Vagina (tissue), 2 donors: ENCODE measurements around the gene DDX56. TPM values are rescaled to one million over a fixed set of nuclear protein-coding genes. Genes with fewer than 3 reads are reported as not detected.

ENCODE experiments used
- DNase-seq, 2 donors: peaks; one replicate each; pipeline ENCODE4 v3.0.0-alpha.2; 2017; ENCODE audit errors: extremely low spot score in 2 of 2
- H3K27ac ChIP-seq: fragments of 200-600 bp; sonication (generic); one replicate; pipeline ENCODE4 v1.5.1; 2019
- H3K27me3 ChIP-seq: fragments of 200-600 bp; sonication (generic); one replicate; pipeline ENCODE4 v1.5.1; 2019
- H3K36me3 ChIP-seq, 2 donors: fragments of 200-600 bp; sonication (generic); one replicate each; pipeline ENCODE4 v1.5.1; 2017 to 2019
- H3K4me1 ChIP-seq: fragments of 200-600 bp; sonication (generic); one replicate; pipeline ENCODE4 v1.5.1; 2019
- H3K4me3 ChIP-seq, 2 donors: fragments of 200-600 bp; sonication (generic); 1 replicate in 1 of 2; 2 replicates in 1 of 2; pipeline ENCODE4 v1.5.1; 2016 to 2019
- H3K9me3 ChIP-seq: fragments of 200-600 bp; sonication (generic); one replicate; pipeline ENCODE4 v1.5.1; 2019
- CTCF ChIP-seq, 3 experiments: fragments of 450-650 bp in 2 of 3; fragments of 200-600 bp in 1 of 3; sonication (generic) in 1 of 3; IDR thresholded peaks; one replicate each; pipeline ENCODE4 v1.5.1; 2017 to 2019; ENCODE audit warnings: antibody characterized with exemption in 3 of 3, mild to moderate bottlenecking in 2 of 3, moderate library complexity in 2 of 3
- POLR2A ChIP-seq, 2 donors: fragments of 450-650 bp; IDR thresholded peaks; one replicate each; pipeline ENCODE4 v1.6.1; 2017; ENCODE audit warnings: antibody characterized with exemption in 2 of 2, mild to moderate bottlenecking in 2 of 2, moderate library complexity in 2 of 2
- POLR2AphosphoS5 ChIP-seq, 2 donors: sonication (generic); formaldehyde crosslinking; IDR thresholded peaks; one replicate each; pipeline ENCODE4 v1.9.0; 2017; ENCODE audit warnings: antibody characterized with exemption in 2 of 2, mild to moderate bottlenecking in 2 of 2, low read depth in 1 of 2; ENCODE audit not compliant: insufficient read depth in 1 of 2
- intact Hi-C: fragments of 100-400 bp; cut with DNase I; formaldehyde crosslinking; loops from one replicate; pipeline ENCODE4 v1.15.1; 2023
- total RNA-seq: library from RNA; depleted of rRNA; stranded (reverse); fragments of >200 nt; gene quantifications from one replicate; pipeline ENCODE4 v1.2.3, GENCODE V29; 2016

DDX56 gene
- total RNA-seq, 1 donor from 2014 or later: 60.2 TPM

- peak within 1 kb of the TSS; percentile 81 to 92 for H3K4me3 ChIP-seq
- H3K27me3 ChIP-seq: no peaks in the 10 kb centered on the region
- no peaks in the 10 kb centered on the region for H3K36me3 ChIP-seq
- no peaks in the 10 kb centered on the region for H3K9me3 ChIP-seq
- DNase-seq: peak; percentile 99
- H3K4me1 ChIP-seq: peaks cover 29% of the 10 kb centered on the region
- intact Hi-C loops: loop anchor here (2.0 kb wide), 1 partner anchor 190 kb away; the partner anchor contains the start of gene PPIA
- peak within 1 kb of the TSS; percentile 99 for H3K27ac ChIP-seq
- TF ChIP-seq CTCF (IDR thresholded peaks at IDR 0.05) (no peak), POLR2AphosphoS5 (IDR thresholded peaks at IDR 0.05; ENCODE audit: insufficient read depth in 1 of 2, low read depth in 1 of 2) (peak; percentile 99 to 100), POLR2A (IDR thresholded peaks at IDR 0.05) (peak in 1 of 2 donors; percentile 94)
Measured at GRCh38 chr7:44606341-44607140, 32.8 kb upstream of the DDX56 start, which contains the start of gene OGDH. OGDH (plus strand) TSS chr7:44606627; CDS start chr7:44624344, 17,717 bp downstream.

- Histone ChIP-seq H3K4me1 (peaks cover 29% of the 10 kb centered on the region), H3K36me3 (no peaks in the 10 kb centered on the region), H3K9me3 (no peaks in the 10 kb centered on the region), H3K27ac (no peak overlapping the region), H3K27me3 (no peaks in the 10 kb centered on the region), H3K4me3 (no peak overlapping the region)
- no peak for DNase-seq
- TF ChIP-seq POLR2AphosphoS5 (IDR thresholded peaks at IDR 0.05; ENCODE audit: insufficient read depth in 1 of 2, low read depth in 1 of 2): no peak
- no peak for TF ChIP-seq CTCF (IDR thresholded peaks at IDR 0.05)
- TF ChIP-seq POLR2A (IDR thresholded peaks at IDR 0.05): no peak
- intact Hi-C loops: no loop called here
Measured at GRCh38 chr7:44604941-44605340, 31.2 kb upstream of the DDX56 start.

GRCh38 chr7:44603193-44603592 lies 29.5 kb upstream of the DDX56 start:
- H3K9me3 ChIP-seq: no peaks in the 10 kb centered on the region
- no peaks in the 10 kb centered on the region for H3K36me3 ChIP-seq
- H3K4me3 ChIP-seq: no peak overlapping the region
- intact Hi-C loops: no loop called here
- no peak for TF ChIP-seq CTCF (IDR thresholded peaks at IDR 0.05)
- no peak for TF ChIP-seq POLR2AphosphoS5 (IDR thresholded peaks at IDR 0.05; ENCODE audit: insufficient read depth in 1 of 2, low read depth in 1 of 2)
- no peak for TF ChIP-seq POLR2A (IDR thresholded peaks at IDR 0.05)
- no peaks in the 10 kb centered on the region for H3K27me3 ChIP-seq
- H3K27ac ChIP-seq: no peak overlapping the region
- no peak for DNase-seq
- H3K4me1 ChIP-seq: peaks cover 16% of the 10 kb centered on the region

- Histone ChIP-seq H3K4me3 (no peak overlapping the region), H3K9me3 (no peaks in the 10 kb centered on the region)
- intact Hi-C loops: no loop called here
Measured at GRCh38 chr7:44602576-44602910, 28.8 kb upstream of the DDX56 start.

More at GRCh38 chr7:44602576-44602910, 28.8 kb upstream of the DDX56 start:
- Histone ChIP-seq H3K4me1 (peaks cover 10% of the 10 kb centered on the region), H3K27me3 (no peaks in the 10 kb centered on the region), H3K36me3 (no peaks in the 10 kb centered on the region), H3K27ac (no peak overlapping the region)
- no peak for DNase-seq
- TF ChIP-seq CTCF (IDR thresholded peaks at IDR 0.05): no peak
- TF ChIP-seq POLR2A (IDR thresholded peaks at IDR 0.05): no peak
- no peak for TF ChIP-seq POLR2AphosphoS5 (IDR thresholded peaks at IDR 0.05; ENCODE audit: insufficient read depth in 1 of 2, low read depth in 1 of 2)
